GM21367 (cell line): Measurements from ENCODE around the gene TARS2.

Source experiments
- ATAC-seq: cut with Tn5 transposase; IDR thresholded peaks from one replicate; pipeline ENCODE4 v1.9.1; 2021; ENCODE audit not compliant: unreplicated experiment

TARS2 gene

DNA sequence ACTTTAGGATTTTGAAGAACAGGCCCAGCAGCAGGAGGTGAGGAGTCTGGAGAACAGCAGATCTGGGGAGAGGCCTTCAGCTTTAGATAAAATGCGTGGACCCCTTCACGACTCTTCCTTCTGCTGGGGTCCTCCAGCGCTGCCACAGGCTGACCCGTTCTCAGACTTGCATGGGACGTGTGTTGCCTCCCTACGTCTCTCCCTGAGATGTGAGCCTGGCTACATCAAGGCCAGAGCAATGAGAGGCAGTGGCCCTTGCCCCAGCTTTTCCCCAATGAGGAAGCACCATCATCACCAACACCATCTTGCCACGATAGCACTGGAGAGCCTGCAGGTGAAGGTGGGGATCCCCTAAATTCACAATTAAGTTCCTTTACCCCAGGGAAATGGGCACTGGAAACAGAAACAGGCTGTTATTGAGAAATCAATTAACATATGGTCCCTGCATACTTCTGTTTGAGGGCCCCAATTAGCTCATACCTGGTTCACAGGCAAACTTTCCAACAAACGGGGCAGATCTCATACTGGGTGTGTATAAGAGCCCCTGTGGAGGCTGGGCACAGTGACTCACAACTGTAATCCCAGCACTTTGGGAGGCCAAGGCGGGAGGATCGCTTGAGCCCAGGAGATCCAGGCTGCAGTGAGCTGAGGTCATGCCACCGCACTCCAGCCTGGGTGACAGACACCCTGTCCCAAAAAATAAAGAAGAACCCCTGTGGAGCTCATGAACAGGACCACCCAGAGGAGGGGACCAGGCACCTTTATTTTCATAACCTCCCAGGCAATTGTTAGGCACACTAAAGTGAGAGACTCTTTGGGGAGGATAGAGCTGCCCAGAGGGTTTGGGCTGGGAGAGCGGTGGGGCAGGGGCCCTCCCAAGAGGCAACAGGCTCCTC, 49.9 kb downstream of the TARS2 start:
- no peak for ATAC-seq

DNA sequence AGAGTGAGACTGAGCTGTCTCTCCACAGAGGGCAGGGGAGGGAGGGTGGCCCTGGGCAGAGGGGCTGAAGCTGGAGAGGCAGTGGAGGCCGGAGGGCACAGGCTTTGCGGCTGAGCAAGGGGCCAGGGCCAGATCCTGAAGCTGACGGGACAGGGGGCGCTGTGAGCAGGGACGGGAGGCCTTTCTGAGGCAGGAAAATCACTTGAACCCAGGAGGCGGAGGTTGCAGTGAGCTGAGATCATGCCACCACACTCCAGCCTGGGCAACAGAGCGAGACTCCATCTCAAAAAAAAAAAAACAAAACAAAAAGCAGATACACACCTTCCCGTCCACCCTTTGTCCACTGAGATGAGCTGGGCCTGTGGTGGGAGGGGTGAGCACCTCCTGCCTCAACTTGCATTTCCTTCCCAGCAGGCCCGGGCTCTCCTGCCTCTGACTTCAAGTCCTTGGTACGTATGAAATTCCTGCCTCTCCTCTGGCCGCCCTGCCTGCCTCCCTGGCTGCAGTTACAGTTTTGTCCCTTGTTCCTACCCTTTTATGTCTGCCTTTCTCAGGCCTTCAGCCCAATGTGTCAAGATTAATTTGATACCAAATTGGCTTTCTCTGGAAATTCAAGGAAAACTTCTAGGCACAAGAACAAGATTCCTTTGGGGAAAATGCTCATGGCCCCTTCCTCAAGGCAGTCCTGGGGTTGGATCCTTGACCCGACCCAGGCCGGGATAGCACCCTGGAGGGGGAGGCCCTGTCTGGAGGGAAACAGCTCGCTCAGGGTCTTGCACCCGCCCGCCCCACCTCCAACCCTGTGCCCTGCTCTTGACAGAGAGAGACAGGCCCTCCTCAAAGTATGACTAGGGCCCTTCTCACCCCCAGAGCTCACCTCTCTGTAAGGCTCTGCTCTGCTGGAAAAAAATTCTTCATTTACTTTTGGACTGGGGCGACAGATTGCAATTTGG, 50.8 kb downstream of the TARS2 start:
- no peak for ATAC-seq

DNA sequence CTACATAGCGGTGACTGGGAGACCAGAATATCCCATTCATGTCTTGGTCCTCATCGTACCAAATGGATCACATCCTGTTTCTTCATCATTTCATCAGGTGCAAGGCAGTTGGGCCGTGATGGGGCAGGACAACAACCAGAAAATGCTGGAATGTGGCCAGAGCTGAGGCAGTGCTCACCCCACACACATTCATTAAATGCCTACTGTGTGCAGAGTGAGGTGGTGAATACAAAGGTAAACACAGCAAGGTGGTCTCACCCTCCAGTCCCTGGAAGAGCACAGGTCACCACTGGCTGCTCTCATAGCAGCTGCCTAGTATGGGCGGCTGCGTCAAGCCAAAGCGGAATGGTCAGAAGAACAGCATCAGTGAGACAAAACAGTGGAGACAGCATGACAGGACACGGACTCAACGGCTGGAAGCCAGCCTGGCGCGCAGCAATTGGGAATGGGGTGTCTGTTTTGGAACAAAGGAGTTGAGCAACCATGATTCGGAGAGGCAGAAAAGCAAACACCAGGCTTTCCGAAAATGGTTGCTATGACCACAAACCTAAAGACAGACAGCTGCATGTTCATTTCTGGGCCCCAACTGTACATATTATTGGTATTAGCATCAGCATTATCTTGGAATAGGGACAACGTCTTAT, 56.4 kb downstream of the TARS2 start:
- no peak for ATAC-seq

DNA sequence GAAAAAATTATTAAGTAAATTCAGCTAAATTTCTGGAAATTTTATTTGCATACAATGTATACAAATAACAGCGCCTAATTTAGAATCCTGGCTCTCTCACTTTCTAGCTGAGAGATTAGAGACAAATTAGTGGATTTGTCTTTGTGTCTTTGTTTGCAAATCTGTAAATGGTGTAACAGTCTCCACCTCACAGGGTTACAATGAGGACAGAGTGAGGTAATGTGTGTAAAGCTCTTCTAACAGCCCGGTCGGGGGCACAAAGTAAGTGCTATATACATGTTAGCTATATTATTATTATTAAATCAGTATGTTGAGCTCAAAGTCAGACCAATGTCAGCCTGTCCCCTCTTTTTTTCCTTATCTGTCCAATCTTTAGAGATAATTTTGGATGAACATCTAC, 57.0 kb downstream of the TARS2 start:
- ATAC-seq, result no peak

DNA sequence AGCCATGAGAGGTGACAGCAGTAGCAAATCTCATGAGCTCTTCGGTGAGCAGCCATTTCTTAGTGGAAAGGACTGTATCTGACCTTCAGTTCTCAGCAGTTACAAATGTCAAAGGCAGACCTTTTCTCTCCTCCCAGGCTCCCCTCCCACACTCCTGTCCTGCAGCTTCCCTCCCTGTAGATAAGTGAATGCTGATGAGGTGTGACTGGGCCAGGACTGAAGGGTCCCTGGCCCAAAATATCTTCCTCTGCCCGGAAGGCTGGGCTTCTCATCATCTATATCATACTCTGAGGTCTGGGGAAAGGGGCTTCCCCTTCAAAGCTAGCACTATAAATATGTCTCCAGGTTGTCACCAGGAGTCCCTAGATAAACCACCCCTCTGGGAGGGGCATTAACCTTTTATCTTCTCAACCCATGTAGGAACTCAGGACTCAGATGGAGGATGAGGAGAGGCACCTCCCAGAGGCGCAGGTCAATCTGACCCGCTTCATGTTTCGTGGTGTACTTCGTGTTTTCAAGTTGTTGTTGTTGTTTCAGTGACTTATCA, 58.3 kb downstream of the TARS2 start:
- ATAC-seq, result no peak

DNA sequence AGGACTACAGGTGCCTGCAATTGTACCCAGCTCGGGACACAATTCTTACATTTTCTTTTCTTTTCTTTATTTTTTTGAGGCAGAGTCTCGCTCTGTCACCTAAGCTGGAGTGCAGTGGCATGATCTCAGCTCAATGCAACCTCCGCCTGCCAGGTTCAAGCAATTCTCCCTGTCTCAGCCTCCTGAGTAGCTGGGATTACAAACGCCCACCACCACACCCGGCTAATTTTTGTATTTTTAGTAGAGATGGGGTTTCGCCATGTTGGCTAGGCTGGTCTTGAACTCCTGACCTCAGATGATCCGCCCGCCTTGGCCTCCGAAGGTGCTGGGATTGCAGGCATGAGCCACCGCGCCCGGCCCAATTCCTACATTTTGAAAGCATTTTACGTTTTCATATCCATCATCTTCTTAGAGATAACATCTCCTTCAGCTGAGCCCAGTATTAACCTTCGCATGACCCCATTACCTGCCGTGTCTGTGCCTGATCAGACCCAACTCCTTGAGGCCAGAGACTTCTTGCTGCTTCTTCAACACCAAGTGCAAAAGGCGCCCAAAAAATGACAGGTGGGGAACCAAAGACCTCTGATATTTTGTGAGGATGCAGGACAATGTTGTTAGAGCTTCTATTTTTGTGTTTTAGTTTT, 59.2 kb downstream of the TARS2 start:
- ATAC-seq, result no peak

DNA sequence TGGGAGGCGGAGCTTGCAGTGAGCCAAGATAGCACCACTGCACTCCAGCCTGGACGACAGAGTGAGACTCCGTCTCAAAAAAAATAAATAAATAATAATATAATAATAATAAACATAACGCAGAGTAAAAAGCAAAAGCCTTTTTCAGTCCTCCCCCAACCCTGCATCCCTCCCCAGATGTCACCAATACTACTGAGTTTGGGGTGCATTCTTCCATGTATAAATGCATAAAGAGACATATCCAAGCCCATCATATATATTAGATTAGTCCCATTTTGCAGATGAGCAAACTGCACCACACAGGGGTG, 61.1 kb downstream of the TARS2 start:
- no peak for ATAC-seq

DNA sequence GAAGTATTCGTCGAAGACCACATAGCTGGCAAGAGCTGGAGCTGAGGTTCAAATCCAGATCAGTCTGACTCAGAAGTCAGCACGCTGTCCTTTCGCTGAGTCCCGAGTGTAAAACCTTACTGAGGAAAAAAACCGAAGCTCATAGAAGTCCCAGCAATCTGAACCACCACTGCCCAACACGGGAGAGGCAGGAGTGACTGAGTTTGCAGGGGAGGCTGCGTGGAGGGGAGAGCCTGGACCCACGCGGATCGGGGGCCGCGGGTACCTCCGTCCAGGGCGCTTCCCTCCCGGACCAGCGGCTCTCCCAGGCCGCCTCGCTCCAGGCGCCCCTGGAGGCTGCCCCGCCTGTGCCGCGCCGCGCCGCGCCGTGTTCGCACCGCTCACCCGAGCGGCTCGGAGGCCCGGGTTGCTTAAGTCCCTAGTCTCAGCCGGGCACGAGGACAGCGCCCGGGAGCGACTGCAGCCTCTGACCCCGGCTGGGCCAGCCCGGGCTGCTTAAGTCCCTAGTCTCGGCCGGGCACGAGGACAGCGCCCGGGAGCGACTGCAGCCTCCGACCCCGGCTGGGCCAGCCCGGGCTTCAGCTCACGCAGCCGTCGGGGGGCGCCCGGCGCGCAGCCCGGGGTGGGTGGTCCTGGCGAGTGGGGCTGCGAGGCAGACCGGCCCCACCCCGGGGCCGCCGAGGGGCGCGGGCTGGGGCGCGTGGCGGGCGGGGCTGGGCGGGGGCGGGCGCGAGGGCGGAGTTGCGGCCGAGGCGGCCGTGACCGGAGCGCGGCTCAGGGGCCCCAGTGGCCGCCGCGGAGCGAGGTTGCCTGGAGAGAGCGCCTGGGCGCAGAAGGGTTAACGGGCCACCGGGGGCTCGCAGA, 61.6 kb downstream of the TARS2 start, which contains the start of gene ADAMTSL4:
ADAMTSL4 (plus strand) TSS at position 777 of the 864 bp plus-strand sequence. CDS start 2,881 bp downstream, outside the sequence.
- ATAC-seq, result no peak

DNA sequence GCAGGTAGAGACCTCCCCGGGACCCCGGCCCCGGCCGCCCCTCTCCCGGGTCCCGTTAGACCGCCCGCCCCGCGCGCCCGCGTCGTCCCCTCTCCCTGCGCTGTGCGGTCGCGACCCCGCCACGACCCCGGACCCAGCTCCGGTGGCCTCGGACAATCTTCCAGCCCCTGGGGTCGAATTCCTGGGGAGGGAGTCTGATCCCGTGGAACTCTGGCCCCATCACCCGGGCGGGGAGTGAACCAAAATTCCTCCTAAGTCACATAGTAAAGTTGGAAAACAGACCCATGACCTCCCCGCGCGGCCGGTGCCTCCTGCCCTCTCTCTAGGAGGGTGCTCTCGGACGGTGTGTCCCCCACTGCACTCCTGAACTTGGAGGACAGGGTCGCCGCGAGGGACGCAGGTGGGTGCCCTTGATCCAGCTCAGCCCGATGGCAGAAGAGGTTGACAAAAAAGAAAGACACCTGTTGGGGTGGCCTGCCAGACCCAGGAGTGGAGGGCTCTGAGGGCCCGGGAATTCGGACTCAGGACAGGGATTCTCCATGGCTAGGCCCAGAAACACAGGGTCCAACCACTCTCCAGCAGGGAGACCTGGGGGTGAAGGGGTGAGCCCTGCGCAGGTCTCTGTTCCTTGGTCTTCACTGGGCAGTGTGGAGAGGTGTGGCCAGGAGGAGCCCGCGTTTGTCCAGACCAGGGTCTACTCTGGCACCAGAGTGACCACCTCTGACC, 62.4 kb downstream of the TARS2 start:
- no peak for ATAC-seq

DNA sequence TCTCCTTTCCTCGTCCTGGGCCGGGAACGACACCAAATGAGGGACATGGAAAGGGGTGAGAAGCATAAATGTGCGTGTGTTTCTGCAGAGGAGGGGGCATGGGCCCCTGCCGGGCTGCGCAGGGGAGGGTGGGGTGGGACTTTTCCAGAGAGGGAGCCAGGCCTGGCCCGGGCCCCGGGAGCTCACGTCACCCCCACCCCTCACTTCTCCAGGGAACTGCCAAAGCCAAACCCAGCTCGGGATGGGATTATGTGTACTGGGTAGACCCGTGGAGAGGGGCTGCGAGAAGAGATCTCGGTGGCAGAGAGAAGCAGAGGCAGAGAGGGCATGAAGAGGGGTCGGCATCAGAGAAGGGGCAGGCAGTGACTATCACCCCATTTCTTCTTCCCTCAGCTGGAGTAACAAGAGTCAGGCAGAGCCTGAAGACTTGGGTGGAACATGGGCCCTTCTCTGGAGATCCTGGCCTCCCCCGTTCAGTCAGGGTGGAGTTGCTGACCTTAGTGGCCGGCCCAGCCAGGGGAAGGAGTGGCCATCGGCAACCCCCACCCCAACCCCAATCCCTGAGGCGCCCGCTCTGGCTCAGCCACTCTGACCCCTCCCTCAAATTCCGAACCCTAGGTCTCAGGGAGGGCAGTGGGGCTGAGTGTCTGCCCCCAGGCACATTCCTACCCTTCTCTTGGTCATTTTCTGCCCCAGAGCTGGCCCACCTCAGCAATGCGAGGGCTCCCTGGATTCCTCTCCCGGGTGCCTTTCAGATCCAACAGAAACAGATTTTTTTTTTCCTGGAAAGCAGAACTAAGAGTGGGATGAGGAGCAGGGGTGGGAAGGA, 63.2 kb downstream of the TARS2 start:
- ATAC-seq, result no peak

DNA sequence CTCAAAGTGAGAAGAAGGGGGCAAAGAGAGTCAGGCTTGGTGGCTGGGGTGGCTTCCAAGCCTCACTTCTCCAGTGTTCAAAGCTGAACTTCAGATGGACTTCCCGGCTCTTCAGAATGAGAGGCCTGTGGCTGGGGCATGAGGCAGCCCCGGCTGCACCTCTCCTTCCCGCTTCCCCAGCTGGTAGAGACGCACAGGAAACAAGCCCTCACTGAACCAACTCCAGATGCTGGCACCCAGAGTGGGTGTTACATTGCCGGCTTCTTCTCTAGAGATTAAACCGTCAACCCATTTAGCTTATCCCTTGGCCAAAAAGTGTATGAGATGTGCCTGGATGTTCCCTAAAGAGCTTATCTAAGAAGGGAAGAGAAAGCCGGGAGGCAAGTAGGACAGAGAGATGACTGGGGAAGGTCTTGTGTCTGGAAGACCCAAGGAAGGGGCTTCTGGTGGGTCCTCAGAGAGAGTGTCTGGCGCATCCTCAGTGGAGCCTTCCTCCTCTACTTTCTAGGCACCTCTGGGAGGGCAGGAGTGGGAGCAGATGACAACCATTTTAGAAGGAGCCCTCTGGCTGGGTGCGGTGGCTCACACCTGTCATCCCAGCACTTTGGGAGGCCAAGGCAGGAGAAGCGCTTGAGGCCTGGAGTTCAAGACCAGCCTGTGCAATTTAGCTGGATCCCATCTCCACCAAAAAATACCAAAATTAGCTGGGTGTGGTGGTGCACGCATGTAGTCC, 64.0 kb downstream of the TARS2 start:
- no peak for ATAC-seq

DNA sequence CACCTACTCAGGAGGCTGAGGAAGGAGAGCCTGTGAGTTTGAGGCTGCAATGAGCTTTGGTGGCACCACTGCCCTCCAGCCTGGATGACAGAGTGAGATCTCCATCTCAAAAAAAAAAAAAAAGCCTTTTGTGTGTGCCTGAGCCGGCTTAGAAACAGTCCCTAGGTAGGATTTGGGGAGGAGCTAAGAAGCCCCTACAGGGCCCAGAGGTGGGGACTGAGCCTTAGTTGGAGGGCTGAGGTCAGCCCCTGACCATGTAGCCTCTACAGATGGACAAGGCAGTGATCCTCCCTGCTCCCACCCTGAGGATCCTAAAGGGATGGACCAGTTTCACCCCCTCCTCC, 64.5 kb downstream of the TARS2 start:
- no peak for ATAC-seq

DNA sequence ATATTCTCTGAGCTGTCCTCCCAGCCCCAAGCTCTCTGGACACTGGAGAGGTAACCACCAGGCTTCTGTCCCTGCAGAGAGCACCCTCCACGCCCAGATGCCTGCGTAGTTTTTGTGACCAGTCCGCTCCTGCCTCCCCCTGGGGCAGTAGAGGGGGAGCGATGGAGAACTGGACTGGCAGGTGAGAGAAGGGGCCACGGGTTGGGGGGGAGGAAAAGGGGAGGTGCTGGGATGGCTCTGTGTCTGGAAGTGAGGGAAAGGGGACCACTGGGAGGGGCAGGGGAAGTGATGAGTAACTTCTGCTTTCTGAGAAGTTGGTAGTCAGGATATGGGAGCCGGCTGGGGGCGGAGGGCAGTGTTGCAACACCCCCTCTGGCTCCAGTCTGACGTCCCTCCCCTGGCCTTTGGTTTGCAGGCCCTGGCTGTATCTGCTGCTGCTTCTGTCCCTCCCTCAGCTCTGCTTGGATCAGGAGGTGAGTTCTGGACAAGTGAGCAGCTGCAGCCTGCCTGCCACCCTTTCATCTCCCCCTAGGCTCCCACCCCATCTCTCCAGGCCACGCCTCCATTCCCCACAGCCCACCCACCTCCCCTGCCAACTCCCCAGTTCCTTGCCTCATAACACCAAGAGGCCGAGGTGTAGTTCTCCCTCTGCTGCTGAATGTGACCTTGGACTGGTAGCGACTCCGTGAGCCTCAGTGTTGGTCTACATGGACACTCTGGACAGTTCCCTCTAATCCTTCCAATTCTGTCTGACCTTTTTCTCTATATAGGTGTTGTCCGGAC, 65.1 kb downstream of the TARS2 start:
- no peak for ATAC-seq

DNA sequence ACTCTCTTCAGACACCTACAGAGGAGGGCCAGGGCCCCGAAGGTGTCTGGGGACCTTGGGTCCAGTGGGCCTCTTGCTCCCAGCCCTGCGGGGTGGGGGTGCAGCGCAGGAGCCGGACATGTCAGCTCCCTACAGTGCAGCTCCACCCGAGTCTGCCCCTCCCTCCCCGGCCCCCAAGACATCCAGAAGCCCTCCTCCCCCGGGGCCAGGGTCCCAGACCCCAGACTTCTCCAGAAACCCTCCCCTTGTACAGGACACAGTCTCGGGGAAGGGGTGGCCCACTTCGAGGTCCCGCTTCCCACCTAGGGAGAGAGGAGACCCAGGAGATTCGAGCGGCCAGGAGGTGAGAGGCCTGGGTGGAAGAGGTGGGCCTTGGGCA, 65.7 kb downstream of the TARS2 start:
- no peak for ATAC-seq

DNA sequence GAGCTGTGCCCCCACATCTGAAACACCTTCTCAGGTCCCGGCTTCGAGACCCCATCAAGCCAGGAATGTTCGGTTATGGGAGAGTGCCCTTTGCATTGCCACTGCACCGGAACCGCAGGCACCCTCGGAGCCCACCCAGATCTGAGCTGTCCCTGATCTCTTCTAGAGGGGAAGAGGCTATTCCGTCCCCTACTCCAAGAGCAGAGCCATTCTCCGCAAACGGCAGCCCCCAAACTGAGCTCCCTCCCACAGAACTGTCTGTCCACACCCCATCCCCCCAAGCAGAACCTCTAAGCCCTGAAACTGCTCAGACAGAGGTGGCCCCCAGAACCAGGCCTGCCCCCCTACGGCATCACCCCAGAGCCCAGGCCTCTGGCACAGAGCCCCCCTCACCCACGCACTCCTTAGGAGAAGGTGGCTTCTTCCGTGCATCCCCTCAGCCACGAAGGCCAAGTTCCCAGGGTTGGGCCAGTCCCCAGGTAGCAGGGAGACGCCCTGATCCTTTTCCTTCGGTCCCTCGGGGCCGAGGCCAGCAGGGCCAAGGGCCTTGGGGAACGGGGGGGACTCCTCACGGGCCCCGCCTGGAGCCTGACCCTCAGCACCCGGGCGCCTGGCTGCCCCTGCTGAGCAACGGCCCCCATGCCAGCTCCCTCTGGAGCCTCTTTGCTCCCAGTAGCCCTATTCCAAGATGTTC, 66.3 kb downstream of the TARS2 start:
- ATAC-seq, result no peak

DNA sequence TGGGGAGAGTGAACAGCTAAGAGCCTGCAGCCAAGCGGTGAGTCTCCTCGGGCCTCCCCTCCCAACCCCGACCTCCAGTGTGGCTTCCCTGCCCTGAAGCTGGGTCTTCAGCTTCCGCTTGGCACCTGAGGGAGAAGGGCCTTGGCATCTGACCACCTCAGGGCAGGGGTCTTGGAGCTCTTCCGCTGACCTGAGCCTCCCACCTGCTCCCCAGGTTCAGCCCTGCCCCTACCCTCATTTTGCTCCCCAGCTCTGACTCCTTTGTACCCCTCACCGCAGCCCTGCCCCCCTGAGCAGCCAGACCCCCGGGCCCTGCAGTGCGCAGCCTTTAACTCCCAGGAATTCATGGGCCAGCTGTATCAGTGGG, 66.8 kb downstream of the TARS2 start:
- no peak for ATAC-seq
